Uterus (tissue), 2 donors: ENCODE results near the gene CD300C.

ENCODE experiments used
- CTCF ChIP-seq, 4 experiments: fragments of 200-600 bp in 2 of 4; fragments of 450-650 bp in 2 of 4; sonication (generic) in 2 of 4; IDR thresholded peaks; one replicate each; pipeline ENCODE4 v1.5.1; 2016 to 2019; ENCODE audit warnings: antibody characterized with exemption in 4 of 4, mild to moderate bottlenecking in 2 of 4, moderate library complexity in 1 of 4
- POLR2A ChIP-seq, 2 donors: fragments of 450-650 bp; IDR thresholded peaks; one replicate each; pipeline ENCODE4 v1.6.1; 2016; ENCODE audit warnings: antibody characterized with exemption in 2 of 2, mild to moderate bottlenecking in 1 of 2, moderate library complexity in 1 of 2

- TF ChIP-seq CTCF (IDR thresholded peaks at IDR 0.05) (no peak), POLR2A (IDR thresholded peaks at IDR 0.05) (no peak)
These were observed 31.1 kb downstream of the CD300C start for GRCh38 chr17:74514632-74515334.
